ENCODE measurements around the gene PRSS3. TPM values are rescaled to one million over a fixed set of nuclear protein-coding genes. Genes with fewer than 3 reads are reported as not detected.
"Not testable (repeated sequence)": the region's sequence is repeated elsewhere in the genome, so short reads cannot be mapped to it uniquely, and the experiment has no call there.

PRSS3 gene
- polyA plus RNA-seq, 1 donor (not counting 4 experiments of a cell fraction or from before 2014, with no cell fraction given): 9.1 TPM

GRCh38 chr9:33823801-33824200 is 28.4 kb downstream of the PRSS3 start:
- Histone ChIP-seq H3K4me3 (ENCODE audit: control insufficient read depth in 2 of 3, extremely low read depth in 1 of 3, insufficient read depth in 2 of 3, low read depth in 1 of 3, low read length in 3 of 3) (no peak overlapping the region), H4K20me1 (ENCODE audit: control insufficient read depth, extremely low read depth, insufficient read depth, low read length) (peaks cover 15% of the 10 kb centered on the region), H3K79me2 (ENCODE audit: control insufficient read depth, insufficient read depth, low read length) (peaks cover 99% of the 10 kb centered on the region), H3K4me1 (ENCODE audit: control insufficient read depth, extremely low read depth, insufficient read depth, low read length) (peaks cover 18% of the 10 kb centered on the region), H3K9ac (ENCODE audit: control insufficient read depth, extremely low read depth, insufficient read depth, low read length) (no peak overlapping the region), H3K4me2 (ENCODE audit: control insufficient read depth, extremely low read depth, insufficient read depth, low read depth, low read length) (no peak overlapping the region), H3K9me3 (ENCODE audit: control insufficient read depth, low read depth, low read length) (no peaks in the 10 kb centered on the region), H3K9me1 (ENCODE audit: control insufficient read depth, extremely low read depth, insufficient read depth, low read length) (no peaks in the 10 kb centered on the region), H2AFZ (ENCODE audit: control insufficient read depth, low read length) (no peak overlapping the region), H3K36me3 (ENCODE audit: control insufficient read depth in 2 of 2, extremely low read depth in 1 of 2, insufficient read depth in 2 of 2, low read length in 2 of 2) (peaks cover 2 to 7% of the 10 kb centered on the region in 2 experiments), H3K27ac (ENCODE audit: control insufficient read depth, insufficient read depth, low read length) (no peak overlapping the region), H3K27me3 (ENCODE audit: control insufficient read depth, extremely low read depth, insufficient read depth, low read length) (no peaks in the 10 kb centered on the region)
- dilution Hi-C loops (cut with MboI; ENCODE audit: extremely low pct_ligation_motif_present, low sequenced_read_pairs): no loop called here
- no peak for TF ChIP-seq EZH2 (IDR thresholded peaks at IDR 0.05; ENCODE audit: low read length)
- TF ChIP-seq, protein P1, sequence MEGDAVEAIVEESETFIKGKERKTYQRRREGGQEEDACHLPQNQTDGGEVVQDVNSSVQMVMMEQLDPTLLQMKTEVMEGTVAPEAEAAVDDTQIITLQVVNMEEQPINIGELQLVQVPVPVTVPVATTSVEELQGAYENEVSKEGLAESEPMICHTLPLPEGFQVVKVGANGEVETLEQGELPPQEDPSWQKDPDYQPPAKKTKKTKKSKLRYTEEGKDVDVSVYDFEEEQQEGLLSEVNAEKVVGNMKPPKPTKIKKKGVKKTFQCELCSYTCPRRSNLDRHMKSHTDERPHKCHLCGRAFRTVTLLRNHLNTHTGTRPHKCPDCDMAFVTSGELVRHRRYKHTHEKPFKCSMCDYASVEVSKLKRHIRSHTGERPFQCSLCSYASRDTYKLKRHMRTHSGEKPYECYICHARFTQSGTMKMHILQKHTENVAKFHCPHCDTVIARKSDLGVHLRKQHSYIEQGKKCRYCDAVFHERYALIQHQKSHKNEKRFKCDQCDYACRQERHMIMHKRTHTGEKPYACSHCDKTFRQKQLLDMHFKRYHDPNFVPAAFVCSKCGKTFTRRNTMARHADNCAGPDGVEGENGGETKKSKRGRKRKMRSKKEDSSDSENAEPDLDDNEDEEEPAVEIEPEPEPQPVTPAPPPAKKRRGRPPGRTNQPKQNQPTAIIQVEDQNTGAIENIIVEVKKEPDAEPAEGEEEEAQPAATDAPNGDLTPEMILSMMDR (optimal IDR thresholded peaks at IDR 0.05 in 1 of 3, IDR thresholded peaks at IDR 0.05 in 1 of 3, conservative IDR thresholded peaks at IDR 0.05 in 1 of 3; ENCODE audit: extremely low read depth in 1 of 3, insufficient read depth in 2 of 3, low read length in 3 of 3): no peak
- no peak for FAIRE-seq
- DNase-seq (ENCODE audit: low read depth, low spot score): no peak

DNA sequence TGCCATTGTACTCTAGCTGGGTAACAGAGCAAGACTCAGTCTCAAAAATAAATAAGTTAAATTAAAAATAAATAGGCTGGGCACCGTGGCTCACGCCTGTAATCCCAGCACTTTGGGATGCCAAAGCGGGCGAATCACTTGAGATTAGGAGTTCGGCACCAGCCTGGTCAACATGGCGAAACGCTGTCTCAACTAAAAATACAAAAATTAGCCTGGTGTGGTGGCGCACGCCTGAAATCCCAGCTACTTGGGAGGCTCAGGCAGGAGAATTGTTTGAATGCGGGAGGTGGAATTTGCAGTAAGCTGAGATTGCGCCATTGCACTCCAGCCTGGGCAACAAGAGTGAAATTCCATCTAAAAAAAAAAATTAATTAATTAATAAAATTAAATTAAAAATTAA is 31.9 kb downstream of the PRSS3 start:
- H3K79me2 ChIP-seq (ENCODE audit: control insufficient read depth, insufficient read depth, low read length): peaks cover 97% of the 10 kb centered on the region
- H4K20me1 ChIP-seq (ENCODE audit: control insufficient read depth, extremely low read depth, insufficient read depth, low read length); H3K4me1 ChIP-seq (ENCODE audit: control insufficient read depth, extremely low read depth, insufficient read depth, low read length); FAIRE-seq; dilution Hi-C loops (cut with MboI; ENCODE audit: extremely low pct_ligation_motif_present, low sequenced_read_pairs); H3K9ac ChIP-seq (ENCODE audit: control insufficient read depth, extremely low read depth, insufficient read depth, low read length); H3K36me3 ChIP-seq (ENCODE audit: control insufficient read depth in 2 of 2, extremely low read depth in 1 of 2, insufficient read depth in 2 of 2, low read length in 2 of 2); H3K4me2 ChIP-seq (ENCODE audit: control insufficient read depth, extremely low read depth, insufficient read depth, low read depth, low read length); H3K27ac ChIP-seq (ENCODE audit: control insufficient read depth, insufficient read depth, low read length); H2AFZ ChIP-seq (ENCODE audit: control insufficient read depth, low read length); H3K9me1 ChIP-seq (ENCODE audit: control insufficient read depth, extremely low read depth, insufficient read depth, low read length); H3K4me3 ChIP-seq (ENCODE audit: control insufficient read depth in 2 of 3, extremely low read depth in 1 of 3, insufficient read depth in 2 of 3, low read depth in 1 of 3, low read length in 3 of 3); H3K9me3 ChIP-seq (ENCODE audit: control insufficient read depth, low read depth, low read length); H3K27me3 ChIP-seq (ENCODE audit: control insufficient read depth, extremely low read depth, insufficient read depth, low read length); DNase-seq (ENCODE audit: low read depth, low spot score): not testable (repeated sequence)

DNA sequence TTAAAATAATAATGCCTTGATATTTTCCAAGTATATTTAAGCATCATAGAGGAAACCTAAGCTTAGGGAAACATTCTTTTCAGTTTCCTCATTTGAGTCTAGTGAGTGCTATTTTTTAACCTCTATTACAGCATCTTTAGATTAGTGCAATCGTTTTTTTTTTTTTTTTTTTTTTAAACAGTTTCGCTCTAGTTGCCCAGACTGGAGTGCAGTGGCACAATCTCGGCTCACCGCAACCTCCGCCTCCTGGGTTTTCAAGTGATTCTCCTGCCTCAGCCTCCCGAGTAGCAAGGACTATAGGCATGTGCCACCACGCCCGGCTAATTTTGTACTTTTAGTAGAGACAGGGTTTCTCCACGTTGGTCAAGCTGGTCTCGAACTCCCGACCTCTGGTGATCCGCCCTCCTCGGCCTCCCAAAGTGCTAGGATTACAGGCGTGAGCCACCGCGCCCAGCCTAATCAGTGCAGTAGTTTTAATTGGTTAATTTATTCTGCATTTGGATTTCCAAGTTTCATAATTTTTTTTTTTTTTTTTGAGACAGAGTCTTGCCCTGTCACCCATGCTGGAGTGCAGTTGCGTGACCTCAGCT is 34.4 kb downstream of the PRSS3 start:
- dilution Hi-C loops (cut with MboI; ENCODE audit: extremely low pct_ligation_motif_present, low sequenced_read_pairs): not testable (repeated sequence)

More for the DNA sequence above, 34.4 kb downstream of the PRSS3 start:
- H3K4me2 ChIP-seq (ENCODE audit: control insufficient read depth, extremely low read depth, insufficient read depth, low read depth, low read length); DNase-seq (ENCODE audit: low read depth, low spot score); H3K27ac ChIP-seq (ENCODE audit: control insufficient read depth, insufficient read depth, low read length); H3K27me3 ChIP-seq (ENCODE audit: control insufficient read depth, extremely low read depth, insufficient read depth, low read length); H3K9me3 ChIP-seq (ENCODE audit: control insufficient read depth, low read depth, low read length); H3K9ac ChIP-seq (ENCODE audit: control insufficient read depth, extremely low read depth, insufficient read depth, low read length); FAIRE-seq; H3K36me3 ChIP-seq (ENCODE audit: control insufficient read depth in 2 of 2, extremely low read depth in 1 of 2, insufficient read depth in 2 of 2, low read length in 2 of 2); H4K20me1 ChIP-seq (ENCODE audit: control insufficient read depth, extremely low read depth, insufficient read depth, low read length); H3K4me3 ChIP-seq (ENCODE audit: control insufficient read depth in 2 of 3, extremely low read depth in 1 of 3, insufficient read depth in 2 of 3, low read depth in 1 of 3, low read length in 3 of 3); H2AFZ ChIP-seq (ENCODE audit: control insufficient read depth, low read length); H3K4me1 ChIP-seq (ENCODE audit: control insufficient read depth, extremely low read depth, insufficient read depth, low read length); H3K9me1 ChIP-seq (ENCODE audit: control insufficient read depth, extremely low read depth, insufficient read depth, low read length): not testable (repeated sequence)
- peaks cover 96% of the 10 kb centered on the region for H3K79me2 ChIP-seq (ENCODE audit: control insufficient read depth, insufficient read depth, low read length)
